ENCODE results near the gene BNIP2.

The BNIP2 gene

GRCh38 chr15:59688782-59689625, at the start of gene BNIP2 (continued):
- no peak for TF ChIP-seq KLF1 (tag by site-specific recombination; IDR thresholded peaks at IDR 0.05)
- TF ChIP-seq ELK4 (IDR thresholded peaks at IDR 0.05; ENCODE audit: borderline replicate concordance, low read depth, low read length), result no peak
- TF ChIP-seq EGR2 (tag by site-specific recombination; IDR thresholded peaks at IDR 0.05; ENCODE audit: low read depth), result peak; percentile 96
- no peak for TF ChIP-seq ZNF473 (tag by site-specific recombination; IDR thresholded peaks at IDR 0.05)
- no peak for TF ChIP-seq ZBTB10 (tag by site-specific recombination; IDR thresholded peaks at IDR 0.05)
- TF ChIP-seq TRIM28 (IDR thresholded peaks at IDR 0.05; ENCODE audit: borderline replicate concordance, low read length), result no peak
- TF ChIP-seq KLF17 (tag by site-specific recombination; IDR thresholded peaks at IDR 0.05), result peak; percentile 33; the same call in 1 of the 2 replicates
- TF ChIP-seq ZNF830 (tag by site-specific recombination; IDR thresholded peaks at IDR 0.05; ENCODE audit: low read depth), result no peak
- TF ChIP-seq PBX3 (CRISPR knock-in tag; IDR thresholded peaks at IDR 0.05), result 0 out of 2 replicates have a peak, but pooled peaks have one; percentile 12
- TF ChIP-seq ZNF324 (tag by site-specific recombination; IDR thresholded peaks at IDR 0.05), result no peak
- TF ChIP-seq ZFP41 (tag by site-specific recombination; IDR thresholded peaks at IDR 0.05; ENCODE audit: borderline replicate concordance), result no peak
- no peak for TF ChIP-seq ZNF416 (tag by site-specific recombination; IDR thresholded peaks at IDR 0.05)
- TF ChIP-seq ZBTB8A (tag by site-specific recombination; IDR thresholded peaks at IDR 0.05), result peak; percentile 46; the same call in 1 of the 2 replicates
- TF ChIP-seq ZNF146 (tag by site-specific recombination; IDR thresholded peaks at IDR 0.05), result peak; percentile 2; the same call in 1 of the 2 replicates
- TF ChIP-seq ZFP37 (tag by site-specific recombination; IDR thresholded peaks at IDR 0.05), result no peak
- no peak for TF ChIP-seq ZNF747 (tag by site-specific recombination; IDR thresholded peaks at IDR 0.05)
- TF ChIP-seq ZNF148 (tag by site-specific recombination; IDR thresholded peaks at IDR 0.05; ENCODE audit: borderline replicate concordance), result no peak
- peak; percentile 34 for TF ChIP-seq PATZ1 (tag by site-specific recombination; IDR thresholded peaks at IDR 0.05)
- no peak for TF ChIP-seq ZNF292 (tag by site-specific recombination; IDR thresholded peaks at IDR 0.05; ENCODE audit: borderline replicate concordance, low read depth)
- TF ChIP-seq ZNF558 (tag by site-specific recombination; IDR thresholded peaks at IDR 0.05), result no peak
- no peak for TF ChIP-seq ZNF140 (tag by site-specific recombination; IDR thresholded peaks at IDR 0.05)
- TF ChIP-seq ZNF654 (tag by site-specific recombination; IDR thresholded peaks at IDR 0.05; ENCODE audit: low read depth), result no peak
- TF ChIP-seq ZNF214 (tag by site-specific recombination; IDR thresholded peaks at IDR 0.05; ENCODE audit: borderline replicate concordance), result no peak
- TF ChIP-seq ZXDB (tag by site-specific recombination; IDR thresholded peaks at IDR 0.05), result no peak
- TF ChIP-seq ZBTB26 (tag by site-specific recombination; optimal IDR thresholded peaks at IDR 0.05), result peak; percentile 75
- no peak for TF ChIP-seq ZNF211 (tag by site-specific recombination; IDR thresholded peaks at IDR 0.05; ENCODE audit: low read depth)
- no peak for TF ChIP-seq ZNF155 (tag by site-specific recombination; IDR thresholded peaks at IDR 0.05)

Data from HEK293 (cell line).